ENCODE results near the gene STK24.

STK24 gene

DNA sequence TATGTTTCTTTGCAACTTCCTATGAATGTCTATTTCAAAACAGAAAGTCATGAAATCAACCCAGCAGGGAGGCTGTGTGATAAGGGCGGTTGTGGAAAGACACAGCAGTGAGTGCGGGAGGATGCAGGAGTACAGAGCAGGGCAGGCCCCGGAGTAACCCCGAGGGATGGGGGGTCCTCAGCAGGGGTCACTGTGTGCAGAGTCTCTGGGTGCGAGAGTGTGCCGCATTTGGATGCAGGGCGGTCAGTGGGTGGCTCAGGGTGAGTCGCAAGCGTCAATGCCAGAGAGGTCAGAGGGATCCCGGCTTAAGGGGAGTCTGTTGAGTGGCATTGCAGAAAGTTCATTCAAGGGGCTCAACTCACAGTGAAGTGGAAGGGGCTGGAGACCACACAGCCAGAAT is 147.8 kb downstream of the STK24 start:
- Mint-ChIP-seq H3K4me3 (no peak overlapping the region), H3K27ac (peak overlapping the region; percentile 14), H3K27me3 (ENCODE audit: low read depth, poor library complexity) (peaks cover 4% of the 10 kb centered on the region), H3K4me1 (peaks cover 26% of the 10 kb centered on the region), H3K36me3 (ENCODE audit: low read depth) (peaks cover 85% of the 10 kb centered on the region), H3K9me3 (no peaks in the 10 kb centered on the region)
- no peak for DNase-seq
- TF ChIP-seq, protein P1, sequence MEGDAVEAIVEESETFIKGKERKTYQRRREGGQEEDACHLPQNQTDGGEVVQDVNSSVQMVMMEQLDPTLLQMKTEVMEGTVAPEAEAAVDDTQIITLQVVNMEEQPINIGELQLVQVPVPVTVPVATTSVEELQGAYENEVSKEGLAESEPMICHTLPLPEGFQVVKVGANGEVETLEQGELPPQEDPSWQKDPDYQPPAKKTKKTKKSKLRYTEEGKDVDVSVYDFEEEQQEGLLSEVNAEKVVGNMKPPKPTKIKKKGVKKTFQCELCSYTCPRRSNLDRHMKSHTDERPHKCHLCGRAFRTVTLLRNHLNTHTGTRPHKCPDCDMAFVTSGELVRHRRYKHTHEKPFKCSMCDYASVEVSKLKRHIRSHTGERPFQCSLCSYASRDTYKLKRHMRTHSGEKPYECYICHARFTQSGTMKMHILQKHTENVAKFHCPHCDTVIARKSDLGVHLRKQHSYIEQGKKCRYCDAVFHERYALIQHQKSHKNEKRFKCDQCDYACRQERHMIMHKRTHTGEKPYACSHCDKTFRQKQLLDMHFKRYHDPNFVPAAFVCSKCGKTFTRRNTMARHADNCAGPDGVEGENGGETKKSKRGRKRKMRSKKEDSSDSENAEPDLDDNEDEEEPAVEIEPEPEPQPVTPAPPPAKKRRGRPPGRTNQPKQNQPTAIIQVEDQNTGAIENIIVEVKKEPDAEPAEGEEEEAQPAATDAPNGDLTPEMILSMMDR (IDR thresholded peaks at IDR 0.05): no peak

GRCh38 chr13:98428256-98428966 is 148.5 kb downstream of the STK24 start:
- H3K4me3 Mint-ChIP-seq: no peak overlapping the region
- peaks cover 7% of the 10 kb centered on the region for H3K27me3 Mint-ChIP-seq (ENCODE audit: low read depth, poor library complexity)
- no peaks in the 10 kb centered on the region for H3K9me3 Mint-ChIP-seq
- H3K36me3 Mint-ChIP-seq (ENCODE audit: low read depth): peaks cover 88% of the 10 kb centered on the region
- peak overlapping the region; percentile 95 for H3K27ac Mint-ChIP-seq
- peaks cover 26% of the 10 kb centered on the region for H3K4me1 Mint-ChIP-seq
- TF ChIP-seq, protein P1 (IDR thresholded peaks at IDR 0.05): no peak
- no peak for DNase-seq

DNA sequence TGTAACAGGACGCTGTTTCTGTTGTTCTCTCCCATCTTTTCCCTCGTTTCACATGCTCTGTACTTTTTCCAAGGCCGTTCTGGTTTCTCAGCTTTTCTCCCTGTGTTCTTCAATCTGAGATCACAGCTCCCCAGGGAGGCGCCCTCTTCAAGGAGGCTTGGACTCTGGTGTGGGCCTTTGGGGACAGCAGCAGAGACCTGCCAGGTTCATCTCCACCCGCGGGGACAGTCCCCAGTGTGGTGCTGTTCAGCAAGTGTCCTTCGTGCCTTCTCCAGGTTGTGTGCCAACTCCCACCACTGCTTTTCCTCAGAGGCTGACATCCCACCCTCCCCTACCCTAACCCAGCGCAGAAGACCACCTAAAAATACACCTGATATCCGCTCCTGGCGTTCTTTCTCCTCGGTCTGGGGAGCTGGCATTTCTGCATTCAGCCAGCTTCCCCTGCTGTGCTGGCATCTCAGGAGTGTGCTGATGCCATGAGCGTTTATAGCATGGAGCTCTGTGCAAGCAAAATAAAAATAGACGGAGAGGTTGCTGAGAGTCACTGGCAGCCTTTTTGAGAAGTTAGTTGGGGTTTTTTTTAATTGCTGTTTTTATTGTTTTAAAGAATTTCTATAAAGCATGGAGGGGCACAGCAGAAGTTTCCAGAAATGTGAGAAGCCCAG is 149.4 kb downstream of the STK24 start:
- Mint-ChIP-seq H3K4me3 (no peak overlapping the region), H3K9me3 (no peaks in the 10 kb centered on the region), H3K27me3 (ENCODE audit: low read depth, poor library complexity) (peaks cover 7% of the 10 kb centered on the region), H3K36me3 (ENCODE audit: low read depth) (peaks cover 91% of the 10 kb centered on the region), H3K27ac (peak overlapping the region; percentile 70), H3K4me1 (peaks cover 26% of the 10 kb centered on the region)
- TF ChIP-seq, protein P1 (IDR thresholded peaks at IDR 0.05): no peak
- no peak for DNase-seq

DNA sequence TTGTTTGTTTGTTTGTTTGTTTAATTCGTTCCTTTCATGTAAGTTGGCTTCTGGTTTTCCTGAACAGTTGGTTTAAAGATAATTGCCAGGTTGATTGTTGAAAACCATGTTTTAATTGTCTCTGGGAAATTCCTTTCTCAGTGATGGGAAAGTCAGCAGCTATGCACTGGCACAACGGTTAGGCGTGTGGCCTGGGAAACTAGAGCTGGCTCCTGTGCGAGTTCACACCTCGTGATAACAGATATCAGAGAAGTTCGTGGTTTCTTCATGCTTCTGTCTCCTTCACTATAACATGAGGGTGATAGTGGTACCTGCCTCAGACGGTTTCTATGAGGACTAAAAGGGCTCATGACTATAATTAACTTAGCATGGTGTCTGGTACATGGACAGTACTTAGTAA is 153.5 kb downstream of the STK24 start:
- TF ChIP-seq, protein P1 (IDR thresholded peaks at IDR 0.05): no peak
- peaks cover 6% of the 10 kb centered on the region for H3K27me3 Mint-ChIP-seq (ENCODE audit: low read depth, poor library complexity)
- no peak overlapping the region for H3K27ac Mint-ChIP-seq
- H3K36me3 Mint-ChIP-seq (ENCODE audit: low read depth): peaks cover 95% of the 10 kb centered on the region
- H3K4me1 Mint-ChIP-seq: peaks cover 23% of the 10 kb centered on the region
- DNase-seq: no peak
- H3K4me3 Mint-ChIP-seq: no peak overlapping the region
- H3K9me3 Mint-ChIP-seq: no peaks in the 10 kb centered on the region

DNA sequence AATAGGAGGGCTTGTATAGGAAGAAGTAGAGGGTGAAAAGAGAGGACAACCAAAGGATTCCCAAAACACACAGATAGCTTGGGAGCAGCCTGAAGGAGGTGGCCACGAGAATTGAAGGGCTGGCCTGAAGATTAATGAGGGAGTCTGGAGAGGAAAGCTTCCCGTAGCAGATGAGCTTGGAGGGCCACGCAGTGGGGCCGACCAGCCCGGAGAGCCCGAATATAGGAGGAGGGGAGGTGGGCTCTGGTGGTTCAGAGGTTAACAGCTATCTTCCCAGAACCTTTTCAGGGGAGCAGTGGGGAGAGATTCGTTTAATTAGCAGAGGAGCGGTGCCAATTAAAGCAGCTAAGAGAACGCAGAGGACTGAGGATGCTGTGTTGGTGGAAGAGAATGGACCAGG is 154.9 kb downstream of the STK24 start:
- H3K9me3 Mint-ChIP-seq: peaks cover 6% of the 10 kb centered on the region
- H3K27me3 Mint-ChIP-seq (ENCODE audit: low read depth, poor library complexity): peaks cover 12% of the 10 kb centered on the region
- TF ChIP-seq, protein P1 (IDR thresholded peaks at IDR 0.05): no peak
- no peak overlapping the region for H3K4me3 Mint-ChIP-seq
- DNase-seq: no peak
- H3K36me3 Mint-ChIP-seq (ENCODE audit: low read depth): peaks cover 99% of the 10 kb centered on the region
- peak overlapping the region; percentile 93 for H3K27ac Mint-ChIP-seq
- peaks cover 19% of the 10 kb centered on the region for H3K4me1 Mint-ChIP-seq

All from nephron progenitor cell (in vitro differentiated cells).